Bronchial epithelial cell (primary cell): ENCODE measurements around the gene CYP19A1. TPM values are rescaled to one million over a fixed set of nuclear protein-coding genes. Genes with fewer than 3 reads are reported as not detected.
A peak's percentile ranks its signal among the peaks of the same experiment; 100 is the strongest.

Source experiments
- DNase-seq: peaks from one replicate; pipeline ENCODE4 v3.0.0-alpha.2; 2010; ENCODE audit warnings: low read depth
- FAIRE-seq: peaks from 2 replicates; lab custom pipeline; 2011; peaks lifted over from hg19 to GRCh38; lab: Jason Lieb, UNC
- H3K27me3 ChIP-seq: 2 replicates; pipeline ENCODE4 v1.5.1; 2011; ENCODE audit warnings: low read length; ENCODE audit not compliant: control insufficient read depth, insufficient read depth
- H3K36me3 ChIP-seq: 2 replicates; pipeline ENCODE4 v1.5.1; 2011; ENCODE audit warnings: low read length; ENCODE audit not compliant: control insufficient read depth, insufficient read depth
- H3K4me3 ChIP-seq: 2 replicates; pipeline ENCODE4 v1.5.1; 2011; ENCODE audit warnings: mild to moderate bottlenecking, low read depth, low read length, control low read depth
- total RNA-seq: library from RNA; depleted of rRNA; stranded (reverse); fragments of >200 nt; gene quantifications from 2 replicates; pipeline ENCODE4 v1.2.1, GENCODE V29; 2014
- TF ChIP-seq, protein P1 (sequence below): IDR thresholded peaks from 2 replicates; pipeline ENCODE4 v1.5.1; 2011; ENCODE audit warnings: mild to moderate bottlenecking, moderate library complexity, low read length, control low read depth, inconsistent platforms; ENCODE audit not compliant: insufficient read depth, severe bottlenecking

The CYP19A1 gene
- total RNA-seq, 1 donor from 2014 or later, result not detected

DNA sequence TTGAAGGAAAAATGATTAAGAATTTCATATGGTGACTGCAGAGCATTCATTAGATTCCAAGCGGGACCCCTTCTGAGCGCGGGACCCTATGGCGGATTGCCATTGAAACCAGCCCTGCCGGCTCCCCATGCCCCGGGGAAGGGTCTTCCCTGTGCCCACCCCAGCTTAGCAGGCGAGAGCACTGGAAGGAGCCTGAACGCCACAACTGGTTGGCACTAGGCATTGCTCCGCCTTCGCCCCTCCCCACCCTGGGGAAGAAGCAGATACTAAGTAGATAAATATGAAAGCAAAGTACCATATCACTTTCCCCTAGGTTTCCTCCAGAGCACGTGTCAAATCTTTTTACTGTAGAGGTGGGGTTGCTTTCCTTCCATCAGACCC, 70.7 kb downstream of the CYP19A1 start:
- no peak for DNase-seq
- Histone ChIP-seq H3K4me3 (peak overlapping the region; percentile 28), H3K36me3 (no peaks in the 10 kb centered on the region), H3K27me3 (peaks cover 13% of the 10 kb centered on the region)
- TF ChIP-seq, protein P1, sequence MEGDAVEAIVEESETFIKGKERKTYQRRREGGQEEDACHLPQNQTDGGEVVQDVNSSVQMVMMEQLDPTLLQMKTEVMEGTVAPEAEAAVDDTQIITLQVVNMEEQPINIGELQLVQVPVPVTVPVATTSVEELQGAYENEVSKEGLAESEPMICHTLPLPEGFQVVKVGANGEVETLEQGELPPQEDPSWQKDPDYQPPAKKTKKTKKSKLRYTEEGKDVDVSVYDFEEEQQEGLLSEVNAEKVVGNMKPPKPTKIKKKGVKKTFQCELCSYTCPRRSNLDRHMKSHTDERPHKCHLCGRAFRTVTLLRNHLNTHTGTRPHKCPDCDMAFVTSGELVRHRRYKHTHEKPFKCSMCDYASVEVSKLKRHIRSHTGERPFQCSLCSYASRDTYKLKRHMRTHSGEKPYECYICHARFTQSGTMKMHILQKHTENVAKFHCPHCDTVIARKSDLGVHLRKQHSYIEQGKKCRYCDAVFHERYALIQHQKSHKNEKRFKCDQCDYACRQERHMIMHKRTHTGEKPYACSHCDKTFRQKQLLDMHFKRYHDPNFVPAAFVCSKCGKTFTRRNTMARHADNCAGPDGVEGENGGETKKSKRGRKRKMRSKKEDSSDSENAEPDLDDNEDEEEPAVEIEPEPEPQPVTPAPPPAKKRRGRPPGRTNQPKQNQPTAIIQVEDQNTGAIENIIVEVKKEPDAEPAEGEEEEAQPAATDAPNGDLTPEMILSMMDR, result no peak
- FAIRE-seq, result no peak

DNA sequence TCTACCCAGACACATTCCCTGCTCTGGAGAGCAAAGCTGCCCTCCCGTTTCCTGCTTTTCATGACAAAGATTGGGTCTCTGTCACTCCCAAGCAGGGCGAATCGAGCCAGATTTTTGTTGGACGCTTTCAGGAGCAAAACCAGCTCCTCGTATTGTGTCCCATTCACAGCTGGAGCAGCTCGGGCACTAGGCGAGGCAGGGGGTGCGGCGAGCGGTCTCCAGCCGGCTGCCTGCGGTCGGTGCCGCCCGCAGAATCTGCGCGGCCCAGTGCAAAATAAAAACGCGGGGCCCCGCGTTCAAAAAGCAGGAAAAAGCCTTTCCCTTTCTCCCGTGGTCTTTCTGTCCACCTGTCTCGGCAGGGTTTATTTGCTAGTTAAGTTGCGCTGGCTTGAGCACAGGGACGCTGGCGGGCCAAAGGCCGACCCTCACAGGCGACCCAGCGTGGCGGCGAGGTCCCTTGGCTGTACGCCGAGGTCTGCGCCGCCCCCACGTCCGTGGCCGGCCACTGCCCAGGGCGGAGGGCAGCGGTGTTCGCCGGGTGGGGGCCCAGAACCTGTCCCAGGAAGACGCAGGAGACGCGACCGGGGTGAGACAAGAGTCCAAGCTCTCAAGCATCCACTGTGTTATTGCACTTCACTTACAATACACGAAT, 71.2 kb downstream of the CYP19A1 start:
- FAIRE-seq, result no peak
- Histone ChIP-seq H3K27me3 (peaks cover 13% of the 10 kb centered on the region), H3K4me3 (peak overlapping the region; percentile 28), H3K36me3 (no peaks in the 10 kb centered on the region)
- DNase-seq, result no peak
- TF ChIP-seq, protein P1, result no peak

DNA sequence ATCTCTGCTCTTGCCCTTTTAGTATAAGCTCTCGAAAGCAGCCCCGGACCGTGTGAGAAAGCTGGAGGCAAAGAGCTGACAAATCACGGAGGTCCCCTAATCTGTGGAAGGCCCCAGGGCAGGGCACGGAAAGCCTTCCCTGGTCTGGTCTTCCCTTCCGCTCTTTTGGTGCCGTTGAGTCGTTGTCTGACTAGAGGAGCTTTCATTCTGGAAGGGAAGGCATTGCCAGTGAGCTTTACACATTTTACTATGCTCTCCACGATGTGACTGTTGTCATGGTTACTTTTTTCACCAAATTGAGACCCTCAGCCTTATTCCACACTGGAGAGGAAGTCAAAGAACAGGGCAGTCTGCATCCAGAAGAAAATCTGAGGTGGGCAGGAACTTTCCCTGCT, 71.7 kb downstream of the CYP19A1 start:
- FAIRE-seq, result no peak
- H3K36me3 ChIP-seq, result no peaks in the 10 kb centered on the region
- H3K4me3 ChIP-seq, result no peak overlapping the region
- DNase-seq, result no peak
- TF ChIP-seq, protein P1, result no peak
- peaks cover 13% of the 10 kb centered on the region for H3K27me3 ChIP-seq

DNA sequence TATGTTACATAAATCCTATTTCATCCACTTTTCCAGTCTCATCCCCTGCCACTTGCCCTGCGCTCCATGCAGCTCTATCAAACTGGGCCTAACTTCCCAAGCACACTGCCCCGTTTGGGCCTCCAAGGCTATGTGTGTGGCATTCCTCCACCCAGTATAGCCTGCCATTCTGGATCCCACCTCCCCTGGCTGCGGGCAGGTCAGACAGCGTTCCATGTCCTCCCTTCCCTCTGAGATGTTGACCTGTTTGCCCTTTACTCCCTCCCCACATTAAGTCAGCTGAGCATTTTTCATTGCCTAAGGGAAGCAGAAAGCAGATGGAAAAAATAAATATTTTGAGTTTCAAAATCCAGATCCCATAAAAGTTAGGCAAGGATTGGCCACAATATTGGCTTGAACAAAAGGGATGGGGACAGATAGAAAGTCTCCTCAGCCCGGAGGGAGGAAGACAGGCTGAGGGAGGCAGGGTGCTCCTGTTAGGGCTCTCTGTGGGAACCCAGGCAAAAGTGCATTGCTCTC, 73.3 kb downstream of the CYP19A1 start:
- FAIRE-seq (no peak), DNase-seq (no peak)
- H3K27me3 ChIP-seq, result peaks cover 11% of the 10 kb centered on the region
- H3K36me3 ChIP-seq, result no peaks in the 10 kb centered on the region
- TF ChIP-seq, protein P1, result no peak
- H3K4me3 ChIP-seq, result no peak overlapping the region

DNA sequence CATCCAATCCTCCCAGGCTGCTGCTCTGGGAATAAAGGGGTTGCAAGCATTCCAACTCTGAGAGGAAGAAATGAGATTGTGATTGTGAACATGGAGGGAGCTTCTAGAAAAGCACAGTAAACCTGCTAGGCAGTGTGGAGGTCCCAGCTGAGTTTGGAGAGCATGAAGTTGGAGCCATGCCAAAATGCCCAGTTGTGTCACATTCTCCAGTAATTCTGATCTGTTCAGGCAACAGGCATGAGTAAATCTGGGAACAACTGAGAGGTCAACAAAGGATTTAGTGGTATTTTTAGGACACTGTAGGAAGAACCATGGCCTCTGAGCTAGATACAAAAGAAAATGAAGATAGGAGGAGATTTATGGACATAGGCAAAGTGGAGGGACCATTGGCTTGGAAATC, 74.7 kb downstream of the CYP19A1 start:
- peaks cover 11% of the 10 kb centered on the region for H3K27me3 ChIP-seq
- no peak overlapping the region for H3K4me3 ChIP-seq
- TF ChIP-seq, protein P1, result no peak
- no peaks in the 10 kb centered on the region for H3K36me3 ChIP-seq
- FAIRE-seq (no peak), DNase-seq (no peak)

DNA sequence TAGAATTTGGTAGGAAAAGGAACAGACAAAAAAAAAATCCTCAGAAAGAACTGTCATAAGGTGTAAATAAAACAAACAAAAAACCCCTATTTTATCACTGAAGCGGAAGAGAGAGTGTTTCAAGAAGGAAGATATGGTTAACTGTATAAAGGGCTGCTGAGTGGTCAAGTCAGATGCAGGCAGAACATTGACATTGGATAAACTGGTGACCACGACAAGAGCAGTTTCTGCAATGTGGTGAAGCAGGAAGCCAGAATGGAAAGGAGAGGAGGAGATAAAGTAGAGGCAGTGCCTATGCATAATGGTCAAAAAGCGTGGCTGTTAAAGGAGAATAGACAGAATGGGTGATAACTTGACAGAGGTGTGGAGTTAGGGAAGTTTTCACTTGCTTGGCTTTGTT, 75.3 kb downstream of the CYP19A1 start:
- Histone ChIP-seq H3K4me3 (no peak overlapping the region), H3K36me3 (no peaks in the 10 kb centered on the region), H3K27me3 (peaks cover 11% of the 10 kb centered on the region)
- TF ChIP-seq, protein P1, result no peak
- DNase-seq (no peak), FAIRE-seq (no peak)
